ENCODE results near the gene PEX10.

- no peak for TF ChIP-seq EZH2phosphoT487 (IDR thresholded peaks at IDR 0.05; ENCODE audit: borderline replicate concordance)
- TF ChIP-seq, protein P1, sequence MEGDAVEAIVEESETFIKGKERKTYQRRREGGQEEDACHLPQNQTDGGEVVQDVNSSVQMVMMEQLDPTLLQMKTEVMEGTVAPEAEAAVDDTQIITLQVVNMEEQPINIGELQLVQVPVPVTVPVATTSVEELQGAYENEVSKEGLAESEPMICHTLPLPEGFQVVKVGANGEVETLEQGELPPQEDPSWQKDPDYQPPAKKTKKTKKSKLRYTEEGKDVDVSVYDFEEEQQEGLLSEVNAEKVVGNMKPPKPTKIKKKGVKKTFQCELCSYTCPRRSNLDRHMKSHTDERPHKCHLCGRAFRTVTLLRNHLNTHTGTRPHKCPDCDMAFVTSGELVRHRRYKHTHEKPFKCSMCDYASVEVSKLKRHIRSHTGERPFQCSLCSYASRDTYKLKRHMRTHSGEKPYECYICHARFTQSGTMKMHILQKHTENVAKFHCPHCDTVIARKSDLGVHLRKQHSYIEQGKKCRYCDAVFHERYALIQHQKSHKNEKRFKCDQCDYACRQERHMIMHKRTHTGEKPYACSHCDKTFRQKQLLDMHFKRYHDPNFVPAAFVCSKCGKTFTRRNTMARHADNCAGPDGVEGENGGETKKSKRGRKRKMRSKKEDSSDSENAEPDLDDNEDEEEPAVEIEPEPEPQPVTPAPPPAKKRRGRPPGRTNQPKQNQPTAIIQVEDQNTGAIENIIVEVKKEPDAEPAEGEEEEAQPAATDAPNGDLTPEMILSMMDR (conservative IDR thresholded peaks at IDR 0.05; ENCODE audit: low read length) = no peak
Measured at GRCh38 chr1:2455757-2456156, 43.4 kb upstream of the PEX10 start.

All from Loucy (cell line).